Measurements from ENCODE around the gene SFMBT2. TPM values are rescaled to one million over a fixed set of nuclear protein-coding genes. Genes with fewer than 3 reads are reported as not detected.

The SFMBT2 gene
- polyA plus RNA-seq, 2 of the 4 experiments (the other 2 are of a cell fraction), result 9.6 to 10.2 TPM

DNA sequence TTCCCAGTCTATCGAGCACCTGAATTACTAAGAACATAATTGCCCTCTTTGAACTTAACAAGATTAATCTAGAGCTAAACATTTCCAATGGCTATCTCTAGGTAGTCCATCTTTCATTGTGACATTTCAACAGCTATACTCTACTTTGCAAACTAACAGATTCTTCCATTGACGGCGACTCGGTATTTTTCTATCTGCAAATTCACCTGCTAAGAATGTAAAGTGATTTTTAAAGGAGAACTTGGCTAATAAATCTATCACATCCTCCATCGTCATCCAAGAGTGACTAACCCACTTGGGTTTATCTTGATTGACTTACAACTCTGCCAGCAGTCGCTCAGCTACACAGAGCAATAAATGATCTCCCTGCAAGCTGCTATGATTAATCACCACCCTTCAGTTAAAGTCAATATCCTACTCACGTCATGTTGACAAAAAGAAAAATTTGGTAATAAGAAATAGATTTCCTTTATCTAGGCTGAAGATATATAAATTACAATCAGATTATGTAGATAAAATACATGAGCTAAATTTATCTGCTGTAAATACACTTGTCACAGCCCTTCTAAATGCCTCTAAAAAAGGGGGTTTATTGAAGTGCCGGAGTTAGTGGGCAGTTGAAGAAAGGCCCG lies 99.5 kb downstream of the SFMBT2 start:
- ATAC-seq, result peak; percentile 95 to 96
- H3K4me1 ChIP-seq, result peaks cover 46% of the 10 kb centered on the region
- no peak for TF ChIP-seq NR3C1 (IDR thresholded peaks at IDR 0.05)
- TF ChIP-seq, protein P1, sequence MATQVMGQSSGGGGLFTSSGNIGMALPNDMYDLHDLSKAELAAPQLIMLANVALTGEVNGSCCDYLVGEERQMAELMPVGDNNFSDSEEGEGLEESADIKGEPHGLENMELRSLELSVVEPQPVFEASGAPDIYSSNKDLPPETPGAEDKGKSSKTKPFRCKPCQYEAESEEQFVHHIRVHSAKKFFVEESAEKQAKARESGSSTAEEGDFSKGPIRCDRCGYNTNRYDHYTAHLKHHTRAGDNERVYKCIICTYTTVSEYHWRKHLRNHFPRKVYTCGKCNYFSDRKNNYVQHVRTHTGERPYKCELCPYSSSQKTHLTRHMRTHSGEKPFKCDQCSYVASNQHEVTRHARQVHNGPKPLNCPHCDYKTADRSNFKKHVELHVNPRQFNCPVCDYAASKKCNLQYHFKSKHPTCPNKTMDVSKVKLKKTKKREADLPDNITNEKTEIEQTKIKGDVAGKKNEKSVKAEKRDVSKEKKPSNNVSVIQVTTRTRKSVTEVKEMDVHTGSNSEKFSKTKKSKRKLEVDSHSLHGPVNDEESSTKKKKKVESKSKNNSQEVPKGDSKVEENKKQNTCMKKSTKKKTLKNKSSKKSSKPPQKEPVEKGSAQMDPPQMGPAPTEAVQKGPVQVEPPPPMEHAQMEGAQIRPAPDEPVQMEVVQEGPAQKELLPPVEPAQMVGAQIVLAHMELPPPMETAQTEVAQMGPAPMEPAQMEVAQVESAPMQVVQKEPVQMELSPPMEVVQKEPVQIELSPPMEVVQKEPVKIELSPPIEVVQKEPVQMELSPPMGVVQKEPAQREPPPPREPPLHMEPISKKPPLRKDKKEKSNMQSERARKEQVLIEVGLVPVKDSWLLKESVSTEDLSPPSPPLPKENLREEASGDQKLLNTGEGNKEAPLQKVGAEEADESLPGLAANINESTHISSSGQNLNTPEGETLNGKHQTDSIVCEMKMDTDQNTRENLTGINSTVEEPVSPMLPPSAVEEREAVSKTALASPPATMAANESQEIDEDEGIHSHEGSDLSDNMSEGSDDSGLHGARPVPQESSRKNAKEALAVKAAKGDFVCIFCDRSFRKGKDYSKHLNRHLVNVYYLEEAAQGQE (IDR thresholded peaks at IDR 0.05), result no peak
- TF ChIP-seq POLR2A (IDR thresholded peaks at IDR 0.05; ENCODE audit: low read length), result no peak
- TF ChIP-seq NPAS2 (CRISPR knock-in tag; IDR thresholded peaks at IDR 0.05; ENCODE audit: borderline replicate concordance), result no peak
- TF ChIP-seq CBX8 (IDR thresholded peaks at IDR 0.05), result no peak
- no peak for TF ChIP-seq HDAC2 (IDR thresholded peaks at IDR 0.05)
- TF ChIP-seq RFX5 (IDR thresholded peaks at IDR 0.05), result no peak
- TF ChIP-seq, protein P2, sequence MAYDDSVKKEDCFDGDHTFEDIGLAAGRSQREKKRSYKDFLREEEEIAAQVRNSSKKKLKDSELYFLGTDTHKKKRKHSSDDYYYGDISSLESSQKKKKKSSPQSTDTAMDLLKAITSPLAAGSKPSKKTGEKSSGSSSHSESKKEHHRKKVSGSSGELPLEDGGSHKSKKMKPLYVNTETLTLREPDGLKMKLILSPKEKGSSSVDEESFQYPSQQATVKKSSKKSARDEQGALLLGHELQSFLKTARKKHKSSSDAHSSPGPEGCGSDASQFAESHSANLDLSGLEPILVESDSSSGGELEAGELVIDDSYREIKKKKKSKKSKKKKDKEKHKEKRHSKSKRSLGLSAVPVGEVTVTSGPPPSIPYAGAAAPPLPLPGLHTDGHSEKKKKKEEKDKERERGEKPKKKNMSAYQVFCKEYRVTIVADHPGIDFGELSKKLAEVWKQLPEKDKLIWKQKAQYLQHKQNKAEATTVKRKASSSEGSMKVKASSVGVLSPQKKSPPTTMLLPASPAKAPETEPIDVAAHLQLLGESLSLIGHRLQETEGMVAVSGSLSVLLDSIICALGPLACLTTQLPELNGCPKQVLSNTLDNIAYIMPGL (CRISPR knock-in tag; IDR thresholded peaks at IDR 0.05; ENCODE audit: borderline replicate concordance), result no peak
- no peak for TF ChIP-seq TP53 (CRISPR knock-in tag; IDR thresholded peaks at IDR 0.05)
- no peak for TF ChIP-seq HOXA7 (CRISPR knock-in tag; IDR thresholded peaks at IDR 0.05)
- TF ChIP-seq BHLHE40 (IDR thresholded peaks at IDR 0.05; ENCODE audit: low read depth, low read length), result no peak
- peak; percentile 23; the same call in 1 of the 2 replicates for TF ChIP-seq FOXS1 (CRISPR knock-in tag; IDR thresholded peaks at IDR 0.05)
- peak; percentile 70 to 90 for TF ChIP-seq CEBPB (IDR thresholded peaks at IDR 0.05)
- TF ChIP-seq NFE2L2 (conservative IDR thresholded peaks at IDR 0.05; ENCODE audit: low read length), result no peak
- TF ChIP-seq HEYL (CRISPR knock-in tag; IDR thresholded peaks at IDR 0.05), result no peak
- TF ChIP-seq RARB (CRISPR knock-in tag; IDR thresholded peaks at IDR 0.05), result 0 out of 2 replicates have a peak, but pooled peaks have one; percentile 44
- TF ChIP-seq, protein P3, sequence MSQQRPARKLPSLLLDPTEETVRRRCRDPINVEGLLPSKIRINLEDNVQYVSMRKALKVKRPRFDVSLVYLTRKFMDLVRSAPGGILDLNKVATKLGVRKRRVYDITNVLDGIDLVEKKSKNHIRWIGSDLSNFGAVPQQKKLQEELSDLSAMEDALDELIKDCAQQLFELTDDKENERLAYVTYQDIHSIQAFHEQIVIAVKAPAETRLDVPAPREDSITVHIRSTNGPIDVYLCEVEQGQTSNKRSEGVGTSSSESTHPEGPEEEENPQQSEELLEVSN (IDR thresholded peaks at IDR 0.05; ENCODE audit: borderline replicate concordance, low read depth), result no peak
- TF ChIP-seq RNF2 (IDR thresholded peaks at IDR 0.05; ENCODE audit: borderline replicate concordance, low read depth), result no peak
- 0 out of 2 replicates have a peak, but pooled peaks have one; percentile 72 for TF ChIP-seq FOSB (CRISPR knock-in tag; IDR thresholded peaks at IDR 0.05)
- TF ChIP-seq ZC3H11A (IDR thresholded peaks at IDR 0.05), result no peak
- TF ChIP-seq, protein P4, sequence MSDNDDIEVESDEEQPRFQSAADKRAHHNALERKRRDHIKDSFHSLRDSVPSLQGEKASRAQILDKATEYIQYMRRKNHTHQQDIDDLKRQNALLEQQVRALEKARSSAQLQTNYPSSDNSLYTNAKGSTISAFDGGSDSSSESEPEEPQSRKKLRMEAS (IDR thresholded peaks at IDR 0.05), result 0 out of 2 replicates have a peak, but pooled peaks have one; percentile 58
- TF ChIP-seq JUNB (IDR thresholded peaks at IDR 0.05), result peak; percentile 99
- TF ChIP-seq ZFP36 (IDR thresholded peaks at IDR 0.05; ENCODE audit: borderline replicate concordance, partially characterized antibody), result no peak
- no peak; the same call in 2 of the 3 replicates for TF ChIP-seq SMC3 (IDR thresholded peaks at IDR 0.05)
- no peak for TF ChIP-seq CBX2 (IDR thresholded peaks at IDR 0.05; ENCODE audit: borderline replicate concordance, low read depth)
- TF ChIP-seq HOXB5 (CRISPR knock-in tag; IDR thresholded peaks at IDR 0.05), result peak; percentile 98
- no peak for TF ChIP-seq KDM5A (IDR thresholded peaks at IDR 0.05)
- TF ChIP-seq PHF8 (IDR thresholded peaks at IDR 0.05; ENCODE audit: borderline replicate concordance, low read depth), result no peak
- TF ChIP-seq POLR2AphosphoS2 (conservative IDR thresholded peaks at IDR 0.05; ENCODE audit: low read length), result no peak
- no peak for TF ChIP-seq TFCP2L1 (CRISPR knock-in tag; IDR thresholded peaks at IDR 0.05)
- TF ChIP-seq EHF (CRISPR knock-in tag; IDR thresholded peaks at IDR 0.05), result no peak
- TF ChIP-seq ZNF302 (CRISPR knock-in tag; IDR thresholded peaks at IDR 0.05), result no peak
- peak; percentile 2 for TF ChIP-seq MAFK (IDR thresholded peaks at IDR 0.05; ENCODE audit: partially characterized antibody)
- no peak for TF ChIP-seq CHD2 (IDR thresholded peaks at IDR 0.05; ENCODE audit: low read length, partially characterized antibody)
- no peak for TF ChIP-seq CHD4 (IDR thresholded peaks at IDR 0.05; ENCODE audit: borderline replicate concordance)
- no peak for TF ChIP-seq MAZ (IDR thresholded peaks at IDR 0.05; ENCODE audit: borderline replicate concordance, low read depth, low read length)
- TF ChIP-seq, protein P5, sequence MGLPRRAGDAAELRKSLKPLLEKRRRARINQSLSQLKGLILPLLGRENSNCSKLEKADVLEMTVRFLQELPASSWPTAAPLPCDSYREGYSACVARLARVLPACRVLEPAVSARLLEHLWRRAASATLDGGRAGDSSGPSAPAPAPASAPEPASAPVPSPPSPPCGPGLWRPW (IDR thresholded peaks at IDR 0.05), result peak; percentile 59; the same call in 1 of the 2 replicates
- TF ChIP-seq JUN (IDR thresholded peaks at IDR 0.05), result peak; percentile 95 to 96

More for the DNA sequence above, 99.5 kb downstream of the SFMBT2 start:
- H3K4me2 ChIP-seq, result peak overlapping the region; percentile 72
- H3K9me3 ChIP-seq, result peaks cover 7% of the 10 kb centered on the region
- FAIRE-seq, result peak; percentile 77
- H3K4me3 ChIP-seq, result 0 out of 3 replicates have a peak overlapping the region, but pooled peaks have one; percentile 8
- DNase-seq (ENCODE audit: low read depth in 1 of 2, low spot score in 1 of 2), result peak; percentile 85 to 94
- H3K27ac ChIP-seq, result peak overlapping the region; percentile 82 to 88
- CTCF ChIA-PET, result interaction anchor here (0.6 to 3.3 kb wide), 6 partner anchors 9 to 97 kb away, joined by 3 to 17 read pairs (median 4); no protein-coding TSS in a partner anchor
- 2% methylated on average over 9 of the region's 9 CpGs for WGBS (ENCODE audit: missing lambda C conversion rate)
- POLR2A ChIA-PET, result interaction anchor here (0.5 to 1.4 kb wide), 6 partner anchors 9 to 100 kb away, joined by 3 to 6 read pairs (median 3); no protein-coding TSS in a partner anchor
